Measurements from ENCODE around the gene COL4A6.

The COL4A6 gene

GRCh38 chrX:108235986-108236385 lies 202.2 kb downstream of the COL4A6 start:
- in situ Hi-C loops (cut with HindIII; ENCODE audit: low pct_unique_long_range_greater_than_20kb, low sequenced_read_pairs): no loop called here
- no peak for TF ChIP-seq JUND (IDR thresholded peaks at IDR 0.05; ENCODE audit: low read depth)
- no peak for DNase-seq (ENCODE audit: low read depth in 1 of 2, low spot score in 1 of 2)

- in situ Hi-C loops (cut with HindIII; ENCODE audit: low pct_unique_long_range_greater_than_20kb, low sequenced_read_pairs): no loop called here
Observed at GRCh38 chrX:108230574-108230973, 207.6 kb downstream of the COL4A6 start.

DNA sequence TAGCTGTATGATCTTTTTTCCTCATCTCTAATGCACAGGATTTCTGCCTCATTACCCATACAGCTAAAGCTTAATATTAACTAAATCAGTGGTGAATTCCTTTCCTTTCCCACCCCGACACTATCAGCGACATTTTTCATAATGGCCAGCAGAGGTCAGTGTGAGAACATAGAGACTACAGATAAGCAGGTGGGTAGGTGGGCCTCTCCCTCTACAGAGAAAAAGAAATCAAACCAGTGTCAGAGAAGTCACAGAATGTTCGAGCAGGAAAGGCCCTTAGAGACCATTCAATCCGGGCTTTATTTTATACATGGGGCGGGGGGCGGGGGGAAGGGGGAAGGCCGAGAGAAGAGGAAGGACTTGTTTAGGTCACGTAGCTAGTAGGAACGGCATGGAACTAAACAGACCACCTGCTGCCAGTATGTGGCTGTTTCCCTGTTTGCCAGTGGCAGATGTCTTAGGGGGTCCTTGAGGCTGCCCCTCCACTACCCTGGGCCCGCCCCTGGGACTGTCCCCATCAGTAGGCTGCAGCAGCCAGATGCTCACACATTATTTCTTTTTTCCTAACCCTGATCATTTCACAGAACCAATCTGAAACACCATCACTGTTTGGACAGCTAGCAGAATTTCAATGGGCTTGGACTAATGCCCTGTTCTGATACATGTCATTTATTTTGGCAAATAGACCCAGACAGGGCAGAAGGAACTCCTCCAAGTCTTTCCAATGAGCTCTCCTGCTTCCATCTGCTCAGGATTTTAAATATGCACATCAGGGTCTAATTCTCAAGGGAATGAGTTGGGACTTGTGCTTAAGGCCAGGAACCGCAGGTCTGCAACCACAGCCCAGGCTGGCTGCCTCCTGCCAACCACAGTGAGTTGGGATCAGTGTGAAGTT lies 213.2 kb downstream of the COL4A6 start:
- no peak for TF ChIP-seq JUND (IDR thresholded peaks at IDR 0.05; ENCODE audit: low read depth)
- DNase-seq (ENCODE audit: low read depth in 1 of 2, low spot score in 1 of 2): peak; percentile 3 to 11
- in situ Hi-C loops (cut with HindIII; ENCODE audit: low pct_unique_long_range_greater_than_20kb, low sequenced_read_pairs): no loop called here

More at GRCh38 chrX:108230574-108230973, 207.6 kb downstream of the COL4A6 start:
- DNase-seq (ENCODE audit: low read depth in 1 of 2, low spot score in 1 of 2): no peak
- no peak for TF ChIP-seq JUND (IDR thresholded peaks at IDR 0.05; ENCODE audit: low read depth)

GRCh38 chrX:108224218-108224617 lies 214.0 kb downstream of the COL4A6 start:
- no peak for TF ChIP-seq JUND (IDR thresholded peaks at IDR 0.05; ENCODE audit: low read depth)
- DNase-seq (ENCODE audit: low read depth in 1 of 2, low spot score in 1 of 2): no peak
- in situ Hi-C loops (cut with HindIII; ENCODE audit: low pct_unique_long_range_greater_than_20kb, low sequenced_read_pairs): no loop called here

DNA sequence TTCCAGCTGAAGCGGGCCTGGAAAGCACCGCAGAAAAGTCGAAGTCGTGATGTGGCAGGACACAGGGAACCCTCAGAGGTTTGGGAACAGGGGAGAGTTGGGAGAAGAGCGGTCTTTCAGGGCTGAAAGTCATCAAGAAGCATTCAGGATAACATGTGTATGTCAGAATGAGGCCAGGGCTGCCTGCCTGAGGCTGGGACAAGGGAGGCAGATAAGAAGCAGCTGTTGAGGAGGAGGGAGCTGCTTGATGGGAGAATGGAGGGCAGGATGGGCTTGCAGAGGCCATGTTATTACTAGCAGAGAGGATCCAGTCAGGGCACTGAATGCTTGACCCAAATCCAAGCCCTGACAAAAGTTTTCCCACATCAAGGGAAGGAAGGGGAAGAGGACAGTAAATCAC lies 214.6 kb downstream of the COL4A6 start:
- DNase-seq (ENCODE audit: low read depth in 1 of 2, low spot score in 1 of 2): no peak
- TF ChIP-seq JUND (IDR thresholded peaks at IDR 0.05; ENCODE audit: low read depth): no peak
- in situ Hi-C loops (cut with HindIII; ENCODE audit: low pct_unique_long_range_greater_than_20kb, low sequenced_read_pairs): no loop called here

- in situ Hi-C loops (cut with HindIII; ENCODE audit: low pct_unique_long_range_greater_than_20kb, low sequenced_read_pairs): no loop called here
- TF ChIP-seq JUND (IDR thresholded peaks at IDR 0.05; ENCODE audit: low read depth): no peak
- no peak for DNase-seq (ENCODE audit: low read depth in 1 of 2, low spot score in 1 of 2)
Observed at GRCh38 chrX:108221301-108221864, 216.8 kb downstream of the COL4A6 start.

- in situ Hi-C loops (cut with HindIII; ENCODE audit: low pct_unique_long_range_greater_than_20kb, low sequenced_read_pairs): no loop called here
- DNase-seq (ENCODE audit: low read depth in 1 of 2, low spot score in 1 of 2): no peak
- no peak for TF ChIP-seq JUND (IDR thresholded peaks at IDR 0.05; ENCODE audit: low read depth)
Observed at GRCh38 chrX:108219949-108220601, 218.1 kb downstream of the COL4A6 start.

DNA sequence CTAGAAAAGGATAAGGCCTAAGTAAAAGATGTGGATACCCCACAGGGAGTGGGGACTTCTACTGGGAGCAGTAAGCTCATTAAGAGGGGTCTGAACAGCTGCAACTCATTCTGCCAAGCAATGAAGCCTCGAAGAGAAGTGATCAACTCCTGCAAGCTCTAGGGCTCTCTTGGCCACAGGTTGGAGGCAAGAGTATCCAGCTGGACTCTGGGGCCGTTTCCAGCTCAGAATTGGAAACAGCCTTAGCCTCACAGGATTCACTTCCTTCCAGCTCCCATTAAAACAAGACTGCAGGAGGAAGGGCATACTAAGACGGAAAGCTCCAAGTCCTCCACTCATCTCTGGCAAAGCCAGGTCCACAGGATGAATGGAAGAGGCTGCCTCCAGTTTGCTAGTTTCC lies 220.3 kb downstream of the COL4A6 start:
- in situ Hi-C loops (cut with HindIII; ENCODE audit: low pct_unique_long_range_greater_than_20kb, low sequenced_read_pairs): no loop called here
- no peak for TF ChIP-seq JUND (IDR thresholded peaks at IDR 0.05; ENCODE audit: low read depth)
- DNase-seq (ENCODE audit: low read depth in 1 of 2, low spot score in 1 of 2): no peak

GRCh38 chrX:108216919-108217571 lies 221.2 kb downstream of the COL4A6 start:
- no peak for TF ChIP-seq JUND (IDR thresholded peaks at IDR 0.05; ENCODE audit: low read depth)
- in situ Hi-C loops (cut with HindIII; ENCODE audit: low pct_unique_long_range_greater_than_20kb, low sequenced_read_pairs): no loop called here
- DNase-seq (ENCODE audit: low read depth in 1 of 2, low spot score in 1 of 2): no peak

DNA sequence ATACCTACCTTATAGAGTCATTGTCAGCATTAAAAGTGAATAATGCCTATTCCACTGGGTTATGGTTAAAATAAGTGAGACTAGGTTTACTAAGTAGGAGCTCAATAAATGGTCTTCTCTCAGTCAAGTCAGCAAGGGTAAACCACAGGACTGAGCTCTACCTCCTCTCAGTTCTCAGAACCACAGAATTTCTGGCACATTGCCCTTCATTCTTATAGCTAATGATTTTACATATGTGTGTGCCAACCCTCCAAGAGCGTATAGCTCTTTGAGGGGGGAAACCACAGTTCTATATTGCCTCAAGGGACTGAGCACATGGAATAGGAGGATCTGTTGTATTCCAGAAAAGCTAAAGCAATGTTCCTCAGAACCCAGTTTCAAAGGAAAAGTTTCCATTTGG lies 221.8 kb downstream of the COL4A6 start:
- in situ Hi-C loops (cut with HindIII; ENCODE audit: low pct_unique_long_range_greater_than_20kb, low sequenced_read_pairs): no loop called here
- TF ChIP-seq JUND (IDR thresholded peaks at IDR 0.05; ENCODE audit: low read depth): no peak
- no peak for DNase-seq (ENCODE audit: low read depth in 1 of 2, low spot score in 1 of 2)

DNA sequence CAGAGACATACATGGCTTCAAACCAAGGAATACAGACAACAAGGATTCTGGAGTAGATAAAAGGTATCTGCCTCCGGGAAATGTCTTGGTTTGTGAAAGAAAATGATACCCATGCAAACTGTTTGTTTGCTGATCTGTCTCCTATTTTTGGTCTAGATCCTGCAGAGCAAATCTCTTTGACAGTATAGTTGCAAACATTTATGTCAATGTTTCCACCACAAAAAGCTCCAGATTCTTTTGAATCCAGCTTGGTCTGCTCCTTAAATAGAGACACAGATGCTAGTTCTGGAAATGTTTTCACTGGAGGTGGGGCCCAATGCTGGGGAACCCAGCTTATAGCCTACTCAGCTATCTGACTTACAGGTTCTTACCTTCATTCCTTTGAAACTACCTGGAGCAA lies 226.9 kb downstream of the COL4A6 start:
- TF ChIP-seq JUND (IDR thresholded peaks at IDR 0.05; ENCODE audit: low read depth): no peak
- DNase-seq (ENCODE audit: low read depth in 1 of 2, low spot score in 1 of 2): no peak
- in situ Hi-C loops (cut with HindIII; ENCODE audit: low pct_unique_long_range_greater_than_20kb, low sequenced_read_pairs): no loop called here

GRCh38 chrX:108209006-108209554 lies 229.1 kb downstream of the COL4A6 start:
- in situ Hi-C loops (cut with HindIII; ENCODE audit: low pct_unique_long_range_greater_than_20kb, low sequenced_read_pairs): no loop called here

More at GRCh38 chrX:108209006-108209554, 229.1 kb downstream of the COL4A6 start:
- no peak for DNase-seq (ENCODE audit: low read depth in 1 of 2, low spot score in 1 of 2)
- no peak for TF ChIP-seq JUND (IDR thresholded peaks at IDR 0.05; ENCODE audit: low read depth)

Data from T47D (cell line).